Stimulated activated CD4-positive, alpha-beta T cell treated with anti-CD3 and anti-CD28 coated beads, Interleukin-2, amount 100 ng/mL, for 4 hours (primary cell): ENCODE results near the gene SPON1.
"Not testable (repeated sequence)": the region's sequence is repeated elsewhere in the genome, so short reads cannot be mapped to it uniquely, and the experiment has no call there.

ENCODE experiments used
- DNase-seq: peaks from one replicate; pipeline ENCODE4 v3.0.0-alpha.2; 2020; ENCODE audit warnings: low read depth

Gene SPON1

GRCh38 chr11:14248580-14248981 lies 286.1 kb downstream of the SPON1 start:
- DNase-seq = no peak

GRCh38 chr11:14249121-14249963 lies 286.8 kb downstream of the SPON1 start:
- DNase-seq = peak; percentile 37

- no peak for DNase-seq
Measured at GRCh38 chr11:14251754-14252153, 289.2 kb downstream of the SPON1 start.

GRCh38 chr11:14252501-14252900 lies 290.0 kb downstream of the SPON1 start:
- not testable (repeated sequence) for DNase-seq

- no peak for DNase-seq
Measured at GRCh38 chr11:14253421-14253820, 290.9 kb downstream of the SPON1 start.

- no peak for DNase-seq
Measured at GRCh38 chr11:14253840-14254239, 291.3 kb downstream of the SPON1 start.

- DNase-seq = no peak
Measured at GRCh38 chr11:14254533-14255237, 292.2 kb downstream of the SPON1 start.

- DNase-seq = no peak
Measured at GRCh38 chr11:14255238-14255534, 292.7 kb downstream of the SPON1 start.

- no peak for DNase-seq
Measured at GRCh38 chr11:14258221-14258935, 295.9 kb downstream of the SPON1 start.

GRCh38 chr11:14259186-14259784 lies 296.8 kb downstream of the SPON1 start:
- DNase-seq = no peak

GRCh38 chr11:14259878-14260277 lies 297.4 kb downstream of the SPON1 start:
- DNase-seq = no peak

GRCh38 chr11:14261066-14261465 lies 298.5 kb downstream of the SPON1 start:
- DNase-seq = no peak

GRCh38 chr11:14262271-14262846 lies 299.8 kb downstream of the SPON1 start:
- DNase-seq = no peak

- DNase-seq = no peak
Measured at GRCh38 chr11:14264966-14265365, 302.4 kb downstream of the SPON1 start.

GRCh38 chr11:14266622-14267021 lies 304.1 kb downstream of the SPON1 start:
- no peak for DNase-seq

- DNase-seq = no peak
Measured at GRCh38 chr11:14267861-14268635, 305.5 kb downstream of the SPON1 start.

- no peak for DNase-seq
Measured at GRCh38 chr11:14269692-14270573, 307.4 kb downstream of the SPON1 start.

GRCh38 chr11:14270690-14271542 lies 308.4 kb downstream of the SPON1 start:
- no peak for DNase-seq

GRCh38 chr11:14273895-14274294 lies 311.4 kb downstream of the SPON1 start:
- no peak for DNase-seq
